Large intestine (tissue), 3 donors: Measurements from ENCODE around the gene CS. TPM values are rescaled to one million over a fixed set of nuclear protein-coding genes. Genes with fewer than 3 reads are reported as not detected.
"Not testable (repeated sequence)": the region's sequence is repeated elsewhere in the genome, so short reads cannot be mapped to it uniquely, and the experiment has no call there.

Experiments
- DNase-seq, 2 donors: peaks; one replicate each; pipeline versions ENCODE4 v3.0.0 to v3.0.0-alpha.2; 2013
- H3K27ac ChIP-seq: one replicate; pipeline ENCODE4 v1.5.1; 2013; ENCODE audit warnings: low read length
- H3K27me3 ChIP-seq: 2 replicates; pipeline ENCODE4 v1.6.1; 2013; ENCODE audit warnings: low read length; ENCODE audit not compliant: control insufficient read depth, insufficient read depth
- H3K36me3 ChIP-seq: 2 replicates; pipeline ENCODE4 v1.6.1; 2013; ENCODE audit warnings: low read length; ENCODE audit not compliant: control insufficient read depth, insufficient read depth
- H3K4me1 ChIP-seq: one replicate; pipeline ENCODE4 v1.6.1; 2013; ENCODE audit warnings: low read length; ENCODE audit not compliant: control insufficient read depth, insufficient read depth
- H3K4me3 ChIP-seq: one replicate; pipeline ENCODE4 v1.5.1; 2013; ENCODE audit warnings: low read length
- H3K9me3 ChIP-seq: one replicate; pipeline ENCODE4 v1.6.1; 2013; ENCODE audit warnings: mild to moderate bottlenecking, low read depth, low read length, moderate library complexity; ENCODE audit not compliant: control insufficient read depth
- WGBS: methylation state at CpG from one replicate; pipeline ENCODE4 v1.1.5; 2013; ENCODE audit warnings: low lambda C conversion rate; ENCODE audit not compliant: insufficient coverage; 5-methylcytosine and 5-hydroxymethylcytosine counted together
- polyA plus RNA-seq: library from polyadenylated mRNA; unstranded; fragments of 120-200 nt; gene quantifications from one replicate; pipeline ENCODE4 v1.2.1, GENCODE V29; 2013

CS gene
- polyA plus RNA-seq, 1 donor = 143 TPM

DNA sequence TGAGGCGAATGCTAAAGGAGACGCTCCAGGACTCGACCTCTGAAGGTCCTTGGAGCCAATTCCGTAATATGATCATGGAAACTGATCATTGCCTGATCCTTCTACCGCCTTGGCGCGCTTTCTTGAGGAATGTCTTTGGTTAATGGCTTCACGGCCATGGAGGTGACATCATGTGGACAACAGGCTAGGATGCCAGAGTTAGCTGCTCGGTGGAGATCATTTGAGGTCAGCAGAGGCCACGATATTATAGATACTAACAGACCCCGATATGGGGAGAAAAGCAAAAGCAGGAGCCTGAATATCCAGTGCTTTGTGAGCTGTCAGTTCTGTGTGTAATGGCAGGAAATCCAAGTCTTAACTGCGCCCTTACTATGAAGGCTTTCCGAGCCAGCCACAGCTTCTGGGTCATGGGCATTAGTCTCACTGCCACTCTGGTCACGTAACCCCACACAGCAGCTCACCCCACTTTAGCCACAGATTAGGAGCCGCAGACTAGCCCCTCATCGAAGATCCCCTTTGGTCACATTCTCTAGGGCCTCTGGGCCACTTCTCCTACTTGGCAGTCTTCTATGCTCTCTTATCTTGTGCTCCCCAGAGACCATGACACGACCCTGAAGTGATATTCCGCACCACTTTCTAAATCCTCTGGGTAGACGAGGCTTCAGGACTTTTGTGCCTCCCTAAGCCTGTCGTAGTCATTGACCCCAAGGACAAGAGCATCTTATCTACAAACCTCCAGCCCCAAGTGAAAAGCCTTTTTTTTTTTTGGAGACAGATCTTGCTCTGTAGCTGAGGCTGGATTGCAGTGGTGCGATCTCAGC, 724 bp upstream of the CS start:
- H3K4me3 ChIP-seq = peak overlapping the region; percentile 84
- H3K9me3 ChIP-seq = no peaks in the 10 kb centered on the region
- H3K27me3 ChIP-seq = no peaks in the 10 kb centered on the region
- H3K27ac ChIP-seq = peak overlapping the region; percentile 94
- peaks cover 27% of the 10 kb centered on the region for H3K4me1 ChIP-seq
- no CpG with 5 or more reads among the region's 21 CpGs for WGBS
- no peak for DNase-seq
- H3K36me3 ChIP-seq = peaks cover 36% of the 10 kb centered on the region

DNA sequence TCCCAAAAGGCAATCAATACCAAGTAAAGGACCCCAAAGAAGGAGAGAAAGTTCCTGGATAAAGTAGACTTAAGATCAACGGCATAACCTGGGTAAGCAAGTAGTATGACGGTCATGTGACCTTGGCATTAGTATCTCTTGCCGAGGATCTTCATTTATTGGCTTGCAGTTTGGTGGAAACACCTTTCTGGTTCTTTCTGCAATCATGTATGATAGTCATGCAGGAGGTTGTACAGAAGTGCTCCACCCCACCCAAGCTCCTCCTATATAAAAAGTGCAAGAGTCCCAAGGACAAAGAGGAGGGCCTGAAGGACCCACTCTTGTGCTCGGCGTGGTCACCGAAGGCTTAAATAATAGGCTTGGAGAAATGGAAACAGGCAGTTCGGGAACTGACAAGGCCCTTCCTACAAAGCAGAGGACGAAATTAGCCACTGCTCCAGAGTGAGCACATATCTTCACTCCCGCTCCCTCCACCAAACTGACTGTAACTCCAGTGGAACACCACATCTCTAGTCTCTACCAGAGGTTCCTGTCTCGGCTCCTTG, 750 bp downstream of the CS start:
- DNase-seq = peak; percentile 29 to 76
- H3K36me3 ChIP-seq = peaks cover 29% of the 10 kb centered on the region
- no peaks in the 10 kb centered on the region for H3K9me3 ChIP-seq
- peak overlapping the region; percentile 84 for H3K4me3 ChIP-seq
- peak overlapping the region; percentile 94 for H3K27ac ChIP-seq
- no CpG with 5 or more reads among the region's 10 CpGs for WGBS
- no peaks in the 10 kb centered on the region for H3K27me3 ChIP-seq
- H3K4me1 ChIP-seq = peaks cover 27% of the 10 kb centered on the region

GRCh38 chr12:56298828-56299227, 1.3 kb downstream of the CS start:
- peaks cover 27% of the 10 kb centered on the region for H3K4me1 ChIP-seq
- WGBS = 83% methylated on average over 1 of the region's 5 CpGs

DNA sequence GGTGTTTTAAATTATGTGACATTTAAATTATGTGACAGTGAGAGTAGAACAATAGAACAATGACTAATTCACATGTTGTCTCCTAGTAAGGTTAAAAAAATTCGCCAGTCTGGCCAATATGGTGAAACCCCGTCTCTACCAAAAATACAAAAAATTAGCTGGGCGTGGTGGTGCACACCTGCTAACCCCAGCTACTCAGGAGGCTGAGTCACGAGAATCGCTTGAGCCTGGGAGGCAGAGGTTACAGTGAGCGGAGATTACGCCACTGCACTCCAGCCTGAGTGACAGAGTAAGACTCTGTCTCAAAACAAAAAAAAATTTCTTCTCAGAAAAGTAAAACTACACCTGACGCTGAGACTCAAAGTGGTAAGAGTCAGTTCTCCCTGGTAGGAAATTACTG, 2.7 kb downstream of the CS start:
- H3K27me3 ChIP-seq = no peaks in the 10 kb centered on the region
- H3K4me3 ChIP-seq = no peak overlapping the region
- WGBS = 100% methylated on average over 1 of the region's 8 CpGs
- H3K4me1 ChIP-seq = peaks cover 24% of the 10 kb centered on the region
- H3K9me3 ChIP-seq = no peaks in the 10 kb centered on the region
- peaks cover 16% of the 10 kb centered on the region for H3K36me3 ChIP-seq
- no peak for DNase-seq
- no peak overlapping the region for H3K27ac ChIP-seq

More at GRCh38 chr12:56298828-56299227, 1.3 kb downstream of the CS start:
- Histone ChIP-seq H3K4me3 (peak overlapping the region; percentile 84), H3K27ac (peak overlapping the region; percentile 94), H3K36me3 (peaks cover 23% of the 10 kb centered on the region), H3K27me3 (no peaks in the 10 kb centered on the region), H3K9me3 (no peaks in the 10 kb centered on the region)
- no peak for DNase-seq

GRCh38 chr12:56296295-56296694, 3.8 kb downstream of the CS start:
- no peak for DNase-seq
- 100% methylated on average over 1 of the region's 5 CpGs for WGBS
- H3K4me1 ChIP-seq = peaks cover 15% of the 10 kb centered on the region

GRCh38 chr12:56293795-56294194, 6.3 kb downstream of the CS start:
- DNase-seq = peak in 1 of 2 donors; percentile 56
- Histone ChIP-seq H3K27me3 (no peaks in the 10 kb centered on the region), H3K4me1 (peaks cover 5% of the 10 kb centered on the region), H3K9me3 (no peaks in the 10 kb centered on the region), H3K36me3 (peaks cover 32% of the 10 kb centered on the region), H3K27ac (peak overlapping the region; percentile 57), H3K4me3 (no peak overlapping the region)
- no CpG with 5 or more reads among the region's 5 CpGs for WGBS

More at GRCh38 chr12:56296295-56296694, 3.8 kb downstream of the CS start:
- no peak overlapping the region for H3K27ac ChIP-seq
- H3K4me3 ChIP-seq = no peak overlapping the region
- no peaks in the 10 kb centered on the region for H3K27me3 ChIP-seq
- peaks cover 19% of the 10 kb centered on the region for H3K36me3 ChIP-seq
- no peaks in the 10 kb centered on the region for H3K9me3 ChIP-seq

DNA sequence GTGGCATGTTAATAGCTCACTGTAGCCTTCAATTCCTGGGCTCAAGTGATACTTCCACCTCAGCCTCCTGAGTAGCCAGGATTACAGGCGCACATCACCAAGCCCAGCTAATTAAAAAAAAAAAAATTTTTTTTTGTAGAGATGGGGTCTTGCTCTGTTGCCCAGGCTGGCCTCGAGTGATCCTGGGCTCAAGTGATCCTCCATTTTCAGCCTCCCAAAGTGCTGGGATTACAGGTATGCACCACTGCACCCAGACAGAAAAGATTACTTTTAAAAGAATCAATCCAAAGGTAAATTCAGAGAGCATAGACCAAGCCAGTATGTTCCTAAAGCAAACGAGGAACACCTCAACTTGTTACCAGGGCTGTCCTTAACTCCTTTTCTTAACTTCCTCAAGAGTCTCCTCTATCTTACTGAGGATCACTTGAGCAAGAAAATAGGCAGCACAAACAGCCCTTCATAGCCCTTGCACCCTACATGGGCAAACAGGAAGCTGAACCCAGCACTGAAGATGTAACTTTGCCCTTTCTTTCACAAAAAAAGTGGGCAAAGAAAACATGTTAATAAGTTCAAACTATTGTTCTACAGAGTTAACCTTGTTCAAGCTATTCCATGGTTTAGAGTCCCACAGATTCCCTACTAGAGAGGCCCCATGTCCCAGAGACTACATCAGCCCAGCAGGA, 11.3 kb downstream of the CS start:
- no peak overlapping the region for H3K4me3 ChIP-seq
- H3K4me1 ChIP-seq = no peaks in the 10 kb centered on the region
- peaks cover 46% of the 10 kb centered on the region for H3K36me3 ChIP-seq
- no peak overlapping the region for H3K27ac ChIP-seq
- WGBS = no CpG with 5 or more reads among the region's 3 CpGs
- no peaks in the 10 kb centered on the region for H3K27me3 ChIP-seq
- no peaks in the 10 kb centered on the region for H3K9me3 ChIP-seq
- peak in 1 of 2 donors; percentile 14 for DNase-seq

DNA sequence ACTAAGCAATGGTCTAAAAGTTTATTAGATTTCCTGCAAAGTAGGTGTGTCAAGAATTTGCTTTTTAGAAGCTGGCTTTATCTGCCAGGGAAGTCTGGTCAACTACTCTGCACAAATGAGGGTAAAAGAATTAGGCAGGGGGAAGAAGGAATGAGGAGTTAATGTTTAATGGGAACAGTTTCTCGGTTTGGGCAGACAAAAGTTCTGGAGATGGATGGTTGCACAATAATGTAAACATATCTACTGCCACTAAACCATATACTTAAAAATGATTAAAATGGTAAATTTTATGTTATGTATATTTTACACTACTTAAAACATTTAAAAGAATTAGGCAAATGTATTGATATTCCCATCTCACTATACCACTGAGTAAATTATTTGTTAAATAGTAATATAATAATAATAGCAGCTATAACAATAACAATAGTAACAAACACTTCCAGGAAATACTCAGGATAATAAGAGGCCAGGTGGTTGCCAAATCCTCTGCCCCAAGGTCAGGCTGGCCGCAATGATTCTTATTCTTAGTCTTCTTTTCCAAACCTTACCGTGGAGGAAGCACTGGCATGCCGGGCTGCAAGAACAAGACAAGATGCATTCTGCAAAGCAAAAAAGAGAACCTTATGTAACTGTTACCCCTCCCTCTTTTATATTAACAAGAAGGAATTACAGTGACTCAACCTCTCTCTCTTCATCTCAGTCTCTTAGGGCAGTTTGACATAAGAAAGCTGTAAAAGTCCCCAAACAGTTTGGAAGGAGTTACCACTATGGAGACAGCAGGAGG, 13.9 kb downstream of the CS start:
- H3K4me1 ChIP-seq = no peaks in the 10 kb centered on the region
- H3K27me3 ChIP-seq = no peaks in the 10 kb centered on the region
- H3K36me3 ChIP-seq = peaks cover 65% of the 10 kb centered on the region
- DNase-seq = no peak
- H3K27ac ChIP-seq = no peak overlapping the region
- no peaks in the 10 kb centered on the region for H3K9me3 ChIP-seq
- WGBS = 93% methylated on average over 2 of the region's 4 CpGs
- H3K4me3 ChIP-seq = no peak overlapping the region

- H3K4me3 ChIP-seq, H3K9me3 ChIP-seq, H3K27ac ChIP-seq, H3K4me1 ChIP-seq, H3K27me3 ChIP-seq, DNase-seq: not testable (repeated sequence)
- H3K36me3 ChIP-seq = peaks cover 71% of the 10 kb centered on the region
- WGBS = no CpG with 5 or more reads among the region's 5 CpGs
Observed at GRCh38 chr12:56284263-56284662, 15.9 kb downstream of the CS start.

DNA sequence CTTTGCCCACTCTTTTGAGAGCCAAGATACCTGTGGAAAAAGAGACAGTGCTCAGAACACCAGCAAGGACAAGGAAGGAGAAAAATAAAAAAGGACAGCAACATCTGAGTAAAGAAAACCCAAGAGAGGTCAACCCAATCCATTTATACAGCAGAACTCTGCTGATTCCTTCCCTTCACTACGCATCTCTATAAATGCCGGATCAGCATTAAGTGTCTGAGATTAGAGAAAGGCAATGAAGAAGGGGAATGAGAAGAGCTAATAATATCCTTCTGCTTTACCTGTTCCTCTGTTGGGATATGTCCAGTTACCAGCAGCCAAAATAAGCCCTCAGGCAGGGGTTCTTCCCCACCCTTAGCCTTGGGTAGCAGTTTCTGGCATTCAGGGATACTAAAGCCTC, 17.6 kb downstream of the CS start:
- DNase-seq = no peak
- Histone ChIP-seq H3K27me3 (no peaks in the 10 kb centered on the region), H3K4me3 (no peak overlapping the region), H3K4me1 (no peaks in the 10 kb centered on the region), H3K9me3 (no peaks in the 10 kb centered on the region), H3K27ac (no peak overlapping the region), H3K36me3 (peaks cover 80% of the 10 kb centered on the region)
- WGBS = no CpG with 5 or more reads among the region's 2 CpGs
